Stimulated activated CD4-positive, alpha-beta T cell treated with anti-CD3 and anti-CD28 coated beads, Interleukin-2, amount 100 ng/mL, for 24 hours (primary cell): ENCODE data around the gene PRSS1.
"Not testable (repeated sequence)": the region's sequence is repeated elsewhere in the genome, so short reads cannot be mapped to it uniquely, and the experiment has no call there.

Experiments used
- DNase-seq, 2 donors: peaks; one replicate each; pipeline ENCODE4 v3.0.0-alpha.2; 2020

The PRSS1 gene

GRCh38 chr7:142748410-142748809 is 862 bp upstream of the PRSS1 start:
- DNase-seq, result not testable (repeated sequence)

- no peak for DNase-seq
These were observed 1.2 kb downstream of the PRSS1 start for GRCh38 chr7:142750321-142750938.

GRCh38 chr7:142751526-142752175 is 2.4 kb downstream of the PRSS1 start:
- not testable (repeated sequence) for DNase-seq

- no peak for DNase-seq
These were observed 3.3 kb downstream of the PRSS1 start for GRCh38 chr7:142752376-142753225.

GRCh38 chr7:142753366-142753765 is 4.1 kb downstream of the PRSS1 start:
- no peak for DNase-seq

DNA sequence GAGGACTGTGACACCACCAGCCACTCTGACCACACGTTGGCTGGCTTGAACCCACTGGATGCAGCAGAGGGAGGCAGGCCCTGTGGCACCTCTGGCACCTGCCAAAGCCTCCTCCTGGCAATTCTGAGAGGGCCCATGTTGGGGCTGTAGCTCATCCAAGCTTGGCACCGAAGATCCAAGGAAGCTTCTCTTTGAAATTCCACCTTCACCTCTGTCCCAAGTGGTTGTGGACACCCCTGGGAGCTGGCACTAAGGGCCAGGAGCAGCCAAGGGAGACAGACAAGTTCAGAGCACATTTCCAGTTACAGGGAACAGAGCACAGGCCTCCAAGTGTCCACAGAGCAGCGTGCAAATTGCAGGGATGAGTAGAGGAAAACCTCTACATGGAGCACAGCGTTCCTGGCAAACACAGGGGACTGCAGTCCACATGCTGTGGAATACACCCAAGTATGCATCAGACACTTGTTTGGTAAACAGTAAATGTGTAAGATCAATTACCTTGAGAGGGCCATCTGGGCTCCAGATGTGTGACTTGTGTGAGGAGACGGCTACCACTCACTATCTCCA is 4.7 kb downstream of the PRSS1 start:
- not testable (repeated sequence) for DNase-seq

- no peak for DNase-seq
These were observed 5.7 kb downstream of the PRSS1 start for GRCh38 chr7:142754681-142755575.

DNA sequence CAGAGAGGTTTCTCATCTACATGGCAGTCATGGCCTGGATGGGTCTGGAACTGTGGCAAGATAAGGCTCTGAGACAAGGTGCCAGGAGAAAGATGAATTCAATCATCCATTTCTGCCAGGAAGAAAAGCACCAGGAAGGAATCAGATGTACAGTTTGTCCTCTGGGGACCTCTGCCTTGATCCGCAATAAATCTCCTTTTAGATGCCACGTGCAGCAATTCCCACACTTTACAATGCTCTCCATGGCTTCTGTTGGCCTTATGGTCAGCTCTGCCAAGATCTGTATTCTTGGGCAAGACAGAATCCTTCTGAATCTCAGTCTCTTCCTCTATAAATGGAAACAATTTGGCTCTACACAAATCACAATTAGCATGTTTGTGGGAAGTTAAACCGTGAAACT is 9.0 kb downstream of the PRSS1 start:
- not testable (repeated sequence) for DNase-seq

DNA sequence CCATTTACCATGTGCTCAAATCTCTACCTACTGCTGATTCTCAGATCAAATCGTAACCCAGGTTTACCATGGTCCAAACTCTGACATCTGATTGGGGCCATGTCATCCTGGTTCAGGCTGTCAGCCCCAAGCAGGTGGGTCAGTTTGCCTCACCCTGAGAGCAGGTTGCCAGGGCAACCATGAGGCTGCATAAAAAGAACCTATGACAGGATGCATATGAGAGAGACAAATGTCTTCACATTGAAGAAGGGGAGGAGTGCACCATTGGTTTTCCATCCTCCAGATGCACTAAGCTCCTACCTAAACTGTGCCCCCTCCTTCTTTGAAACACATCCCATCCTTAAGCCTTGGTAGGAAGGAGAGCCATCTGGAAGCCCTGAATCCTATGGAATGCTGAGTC is 10.2 kb downstream of the PRSS1 start:
- DNase-seq, result no peak

DNA sequence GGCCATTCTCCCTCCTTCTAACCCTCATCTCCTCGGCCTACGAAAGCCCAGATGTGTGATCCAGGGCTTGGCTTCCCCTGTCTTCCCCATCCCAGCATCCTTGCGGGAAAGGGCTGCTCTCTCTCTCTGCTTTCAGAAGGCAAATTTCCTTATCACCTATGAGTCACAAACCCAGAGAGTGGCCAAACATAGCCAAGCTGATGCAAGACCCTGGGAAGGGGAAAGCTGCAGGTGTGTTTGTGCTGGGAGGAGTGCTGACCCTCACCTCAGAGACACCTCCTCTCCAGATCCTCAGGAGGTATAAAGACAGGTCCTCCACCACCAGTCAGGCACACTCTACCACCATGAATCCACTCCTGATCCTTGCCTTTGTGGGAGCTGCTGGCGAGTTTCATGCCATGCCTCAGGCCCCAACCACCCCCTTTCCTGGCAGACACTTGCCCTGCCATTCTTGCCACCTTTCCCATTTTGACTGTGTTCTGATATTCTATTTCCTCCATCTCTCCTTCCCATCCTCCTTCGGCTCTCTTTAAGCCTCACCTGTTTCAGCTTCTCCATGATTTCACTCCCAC is 10.9 kb downstream of the PRSS1 start:
- no peak for DNase-seq

DNA sequence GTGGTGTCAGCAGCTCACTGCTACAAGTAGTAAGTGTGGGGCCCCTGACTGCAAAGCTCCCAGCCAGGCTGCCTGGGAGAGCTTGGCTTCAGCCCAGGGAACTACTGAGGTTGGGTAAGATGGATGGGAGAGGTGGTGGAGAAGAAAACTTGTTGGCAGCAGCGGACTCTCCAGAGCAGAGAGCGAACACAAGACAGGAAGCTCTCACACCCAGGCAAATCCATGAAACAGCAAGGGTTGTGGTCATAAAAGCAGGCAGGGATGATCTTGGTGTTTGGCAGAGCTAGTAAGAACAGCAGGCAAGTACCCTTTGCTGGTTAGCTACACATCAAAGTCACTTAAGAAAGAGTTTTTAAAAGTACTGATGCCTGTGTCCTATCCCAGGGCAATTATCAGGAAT is 12.3 kb downstream of the PRSS1 start:
- not testable (repeated sequence) for DNase-seq

GRCh38 chr7:142762104-142762503 is 12.8 kb downstream of the PRSS1 start:
- DNase-seq, result no peak

DNA sequence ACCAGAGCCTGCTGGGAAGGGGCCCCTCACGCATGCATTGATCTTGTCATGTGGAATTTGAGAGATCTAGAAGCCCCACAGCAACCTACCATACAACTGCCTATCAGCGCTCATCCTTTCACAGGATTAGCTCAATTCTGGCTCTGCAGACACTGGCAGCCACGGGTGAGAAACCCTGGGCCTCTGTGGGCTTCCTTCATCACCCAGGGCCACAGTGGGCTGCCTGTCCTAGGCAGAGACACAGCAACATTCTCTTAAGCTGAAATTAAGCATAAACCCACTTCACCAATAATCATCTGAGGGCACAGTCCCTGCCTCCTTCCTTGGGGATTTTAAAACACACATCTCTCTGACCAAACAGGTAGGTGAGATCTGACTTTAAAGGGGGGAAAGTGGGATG is 18.2 kb downstream of the PRSS1 start:
- no peak for DNase-seq

DNA sequence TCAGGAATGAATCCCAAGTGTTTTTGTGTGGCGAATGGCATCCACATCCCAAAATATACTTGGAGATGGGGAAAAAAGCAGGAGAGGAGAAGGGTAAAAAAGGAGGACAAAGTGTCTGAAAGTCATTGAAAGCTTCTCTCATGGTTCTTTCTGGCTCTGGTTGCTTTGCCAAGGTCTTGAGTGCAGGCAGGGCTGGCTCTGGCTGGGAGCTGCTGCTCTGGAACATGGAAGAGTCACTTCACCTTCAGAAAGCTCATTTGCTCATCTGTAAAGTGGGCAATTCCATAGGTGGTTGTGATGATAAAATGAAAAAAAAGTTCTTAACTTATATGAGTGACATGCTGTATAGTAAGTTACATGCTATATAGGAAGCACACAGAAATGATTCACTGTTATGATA is 18.6 kb downstream of the PRSS1 start:
- DNase-seq, result no peak

- not testable (repeated sequence) for DNase-seq
These were observed 19.6 kb downstream of the PRSS1 start for GRCh38 chr7:142768885-142769284.

- no peak for DNase-seq
These were observed 21.5 kb downstream of the PRSS1 start, which contains the start of gene PRSS2 for GRCh38 chr7:142770661-142771352. Gene PRSS2 (plus strand): TSS chr7:142770970. CDS start chr7:142770983, 13 bp downstream.

GRCh38 chr7:142771353-142771723 is 22.1 kb downstream of the PRSS1 start:
- no peak for DNase-seq

DNA sequence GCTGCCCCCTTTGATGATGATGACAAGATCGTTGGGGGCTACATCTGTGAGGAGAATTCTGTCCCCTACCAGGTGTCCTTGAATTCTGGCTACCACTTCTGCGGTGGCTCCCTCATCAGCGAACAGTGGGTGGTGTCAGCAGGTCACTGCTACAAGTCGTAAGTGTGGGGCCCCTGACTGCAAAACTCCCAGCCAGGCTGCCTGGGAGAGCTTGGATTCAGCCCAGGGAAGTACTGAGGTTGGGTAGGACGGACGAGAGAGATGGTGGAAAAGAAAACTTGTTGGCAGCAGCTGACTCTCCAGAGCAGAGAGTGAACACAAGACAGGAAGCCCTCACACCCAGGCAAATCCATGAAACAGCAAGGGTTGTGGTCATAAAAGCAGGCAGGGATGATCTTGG is 22.8 kb downstream of the PRSS1 start:
- no peak for DNase-seq

GRCh38 chr7:142772673-142773072 is 23.4 kb downstream of the PRSS1 start:
- no peak for DNase-seq

DNA sequence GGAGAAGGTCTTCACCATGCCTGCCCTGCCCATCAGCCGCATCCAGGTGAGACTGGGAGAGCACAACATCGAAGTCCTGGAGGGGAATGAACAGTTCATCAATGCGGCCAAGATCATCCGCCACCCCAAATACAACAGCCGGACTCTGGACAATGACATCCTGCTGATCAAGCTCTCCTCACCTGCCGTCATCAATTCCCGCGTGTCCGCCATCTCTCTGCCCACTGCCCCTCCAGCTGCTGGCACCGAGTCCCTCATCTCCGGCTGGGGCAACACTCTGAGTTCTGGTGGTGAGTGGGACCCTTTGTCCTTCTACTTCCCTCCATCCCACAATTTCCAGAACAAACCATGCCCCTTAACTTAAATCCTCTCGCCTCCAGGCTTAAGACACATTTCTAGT is 24.0 kb downstream of the PRSS1 start:
- DNase-seq, result no peak
